GM18508 (cell line): ENCODE results near the gene PPP2CA.
"Not testable (repeated sequence)": the region's sequence is repeated elsewhere in the genome, so short reads cannot be mapped to it uniquely, and the experiment has no call there.

Experiments used
- ATAC-seq: cut with Tn5 transposase; IDR thresholded peaks from one replicate; pipeline ENCODE4 v1.9.1; 2021; ENCODE audit warnings: moderate number of reproducible peaks; ENCODE audit not compliant: insufficient read depth, unreplicated experiment

The PPP2CA gene

DNA sequence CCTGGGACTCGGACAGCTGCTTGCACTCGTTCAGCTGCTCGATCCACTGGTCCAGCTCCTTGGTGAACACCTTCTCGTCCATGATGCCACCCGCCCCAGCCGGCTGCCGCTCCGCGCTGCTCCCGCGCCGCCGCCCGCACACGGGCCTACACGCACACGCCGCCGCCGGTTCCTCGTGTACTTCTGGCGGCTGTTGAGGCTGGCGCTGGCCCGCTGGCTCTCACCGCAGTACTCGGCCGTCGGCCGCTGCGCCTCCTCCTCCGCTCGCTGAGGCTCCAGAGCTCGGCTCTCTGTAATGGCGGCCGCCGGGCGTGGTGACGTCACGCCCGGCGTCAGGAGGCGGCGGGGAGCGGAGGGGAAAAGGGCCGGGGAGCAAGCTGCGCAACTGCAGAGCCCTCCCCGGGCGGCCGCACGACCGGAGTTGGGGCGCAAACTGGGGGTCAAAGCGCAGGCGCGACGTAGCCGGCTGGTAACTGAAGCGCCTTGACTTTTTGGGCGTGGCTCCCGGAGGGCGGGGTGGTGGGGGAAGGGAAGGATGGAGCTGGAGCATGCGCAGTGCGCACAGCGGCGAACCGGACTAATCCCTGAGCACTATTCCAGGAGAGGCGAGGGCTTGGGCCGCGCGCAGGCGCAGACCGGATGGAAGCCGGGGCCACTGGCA is at the start of gene PPP2CA:
TSS of gene PPP2CA (minus strand) at position 294 of the 661 bp plus-strand sequence. CDS start at position 82, 212 bp downstream.
- ATAC-seq: peak; percentile 50

DNA sequence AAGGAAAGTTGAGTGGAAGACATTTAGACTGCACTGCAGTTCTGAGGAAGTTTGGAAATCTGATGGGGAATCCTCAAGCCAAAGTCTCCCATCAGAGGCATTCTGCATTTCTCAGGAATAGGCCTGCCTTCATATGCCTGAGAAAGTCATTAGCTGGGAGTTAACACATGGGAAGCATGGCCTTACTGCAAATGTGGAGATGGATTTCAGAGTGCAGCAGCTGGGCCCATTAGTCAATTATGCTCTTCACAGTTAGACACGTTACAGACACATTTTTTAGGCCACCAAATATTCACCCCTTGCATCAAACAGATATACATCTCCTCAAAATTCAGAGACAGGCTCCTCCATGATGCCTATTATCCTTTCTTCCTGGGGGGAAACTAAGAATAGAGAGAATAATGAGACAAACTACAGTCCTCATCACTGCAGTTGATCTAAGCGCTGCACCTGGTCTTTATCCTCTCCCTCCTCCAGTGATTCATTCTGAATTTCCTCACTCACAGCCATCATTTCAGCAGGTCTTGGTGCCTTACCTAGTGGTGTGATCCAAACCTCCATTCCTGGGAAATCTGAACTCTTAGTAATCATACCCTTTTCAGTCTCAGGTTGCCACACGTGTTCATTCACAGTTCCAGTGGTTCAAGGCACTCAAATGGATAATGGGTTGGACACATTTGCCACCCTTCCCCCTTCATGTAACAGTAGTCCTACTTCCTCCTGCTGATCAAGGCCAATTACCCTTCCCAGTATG is 47.9 kb upstream of the PPP2CA start:
- ATAC-seq: no peak

DNA sequence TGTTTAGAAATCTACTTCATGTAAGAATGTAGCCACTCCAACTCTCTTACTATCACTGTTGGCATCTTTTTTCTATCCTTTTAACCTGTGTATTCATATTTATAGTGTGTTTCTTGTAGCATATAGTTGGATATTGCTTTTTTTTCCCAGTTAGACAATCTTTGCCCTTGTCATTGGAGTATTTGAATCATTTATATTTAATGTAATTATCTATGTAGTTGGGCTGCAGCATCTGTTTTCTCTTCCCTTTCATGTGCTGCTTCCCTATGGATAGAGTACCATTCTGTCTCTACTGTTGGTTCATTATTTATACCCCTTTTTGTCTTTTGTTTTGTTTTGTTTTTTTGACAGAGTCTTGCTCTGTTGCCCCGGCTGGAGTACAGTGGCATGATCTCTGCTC is 45.2 kb upstream of the PPP2CA start:
- no peak for ATAC-seq

DNA sequence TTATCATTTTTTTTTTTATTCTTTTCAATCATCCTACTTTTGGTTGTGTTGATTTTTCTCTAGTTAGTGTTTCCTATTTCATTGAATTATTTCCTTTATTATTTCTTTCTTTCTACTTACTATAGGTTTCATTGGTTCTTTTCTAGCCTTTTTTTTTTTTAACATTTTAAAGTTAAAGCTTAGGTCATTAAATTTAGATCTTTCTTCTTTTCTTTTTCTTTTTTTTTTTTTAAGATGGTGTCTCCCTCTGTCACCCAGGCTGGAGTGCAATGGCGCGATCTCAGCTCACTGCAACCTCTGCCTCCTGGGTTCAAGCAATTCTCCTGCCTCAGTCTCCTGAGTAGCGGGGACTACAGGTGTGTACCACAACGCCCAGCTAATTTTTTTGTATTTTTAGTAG is 43.0 kb upstream of the PPP2CA start:
- no peak for ATAC-seq

DNA sequence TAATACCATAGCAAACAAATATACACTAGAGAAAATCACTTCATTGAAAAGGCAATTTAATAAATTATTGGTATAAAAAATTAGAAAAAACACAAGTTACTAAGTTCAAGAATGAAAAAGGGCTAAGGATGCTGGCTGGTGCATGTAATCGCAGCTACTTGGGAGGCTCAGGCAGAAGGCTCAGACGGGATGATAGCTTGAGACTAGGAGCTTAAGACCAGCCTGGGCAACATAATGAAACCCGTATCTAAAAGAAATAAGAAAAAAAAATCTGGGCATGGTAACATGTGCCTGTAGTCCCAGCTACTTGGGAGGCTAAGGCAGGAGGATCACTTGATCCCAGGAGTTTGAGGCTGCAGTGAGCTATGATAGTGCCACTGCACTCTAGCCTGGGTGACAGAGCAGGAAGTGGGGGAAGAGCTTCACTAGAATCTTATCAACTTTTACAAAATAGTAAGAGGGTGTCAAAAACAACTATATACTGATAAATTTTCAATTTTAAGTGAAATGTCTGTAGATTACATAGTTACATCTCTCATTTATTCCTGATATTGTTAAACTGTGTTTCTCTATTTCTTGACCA is 42.2 kb upstream of the PPP2CA start:
- ATAC-seq: no peak

DNA sequence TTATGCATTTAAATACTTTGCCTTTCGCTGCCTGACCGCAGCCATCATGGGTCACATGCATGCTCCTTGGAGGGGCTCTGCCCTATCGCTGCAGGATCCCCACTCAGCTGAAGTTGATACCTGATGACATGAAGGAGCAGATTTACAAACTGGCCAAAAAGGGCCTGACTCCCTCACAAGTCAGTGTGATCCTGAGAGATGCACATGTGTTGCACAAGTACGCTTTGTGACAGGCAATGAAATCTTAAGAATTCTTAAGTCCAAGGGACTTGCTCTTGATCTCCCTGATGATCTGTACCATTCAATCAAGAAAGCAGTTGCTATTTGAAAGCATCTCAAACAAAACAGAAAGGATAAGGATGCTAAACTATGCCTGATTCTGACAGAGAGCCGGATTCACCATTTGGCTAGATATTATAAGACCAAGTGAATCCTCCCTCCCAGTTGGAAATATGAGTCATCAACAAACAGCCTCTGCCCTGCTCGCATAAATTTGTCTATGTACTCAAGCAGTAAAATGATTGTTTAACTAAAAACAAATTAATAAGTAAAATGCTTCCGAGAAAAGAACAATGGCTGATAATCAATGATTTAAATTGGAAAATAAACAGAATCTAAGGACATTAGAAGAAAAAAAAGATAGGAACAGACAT is 41.6 kb upstream of the PPP2CA start:
- ATAC-seq: no peak

DNA sequence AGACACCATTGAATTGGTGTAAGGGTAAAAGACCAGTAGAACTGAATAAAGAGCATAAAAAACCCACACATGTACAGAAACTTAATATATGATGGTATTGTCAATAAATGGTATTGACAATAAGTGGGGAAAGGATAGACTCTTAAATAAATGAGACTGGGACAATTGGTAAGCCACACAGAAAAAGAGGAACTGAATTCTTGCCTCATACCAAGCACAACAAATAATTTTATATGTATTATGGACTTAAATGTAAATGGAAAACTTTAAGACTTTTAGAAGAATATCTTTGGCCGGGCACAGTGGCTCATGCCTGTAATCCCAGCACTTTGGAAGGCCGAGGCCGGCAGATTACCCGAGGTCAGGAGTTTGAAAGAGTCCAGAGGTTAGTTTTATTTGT is 37.9 kb upstream of the PPP2CA start:
- ATAC-seq: no peak

DNA sequence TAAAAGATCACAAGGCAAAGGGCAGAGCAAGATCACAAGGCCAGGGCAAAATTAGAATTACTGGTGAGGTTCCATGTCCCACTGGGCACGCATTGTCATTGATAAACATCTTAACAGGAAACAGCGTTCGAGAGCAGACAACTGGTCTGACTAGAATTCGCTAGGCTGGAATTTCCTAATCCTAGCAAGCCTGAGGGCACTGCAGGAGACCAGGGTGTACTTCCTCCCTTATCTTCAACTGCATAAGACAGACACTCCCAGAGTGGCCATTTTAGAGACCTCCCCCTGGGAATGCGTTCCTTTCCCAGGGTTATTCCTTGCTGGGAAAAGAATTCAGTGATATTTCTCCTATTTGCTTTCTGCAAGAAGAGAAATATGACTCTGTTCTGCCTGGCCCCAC is 36.8 kb upstream of the PPP2CA start:
- not testable (repeated sequence) for ATAC-seq

DNA sequence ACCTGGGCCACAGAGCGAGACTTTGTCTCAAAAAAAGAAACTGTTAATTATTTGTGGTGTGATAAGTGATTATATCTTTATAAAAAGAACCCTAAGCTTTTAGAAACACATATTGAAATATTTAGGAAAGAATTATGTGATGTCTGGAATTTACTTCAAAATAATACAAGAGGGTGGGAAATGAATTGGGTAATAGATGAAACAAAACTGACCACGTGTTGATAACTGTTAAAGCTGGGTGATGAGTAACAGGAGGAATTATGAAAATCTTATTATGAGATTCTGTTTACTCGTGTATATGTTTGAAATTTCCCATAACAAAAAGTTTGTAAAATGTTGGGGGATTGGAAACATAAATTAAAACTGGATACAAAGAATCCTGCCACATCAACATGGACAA is 33.0 kb upstream of the PPP2CA start:
- no peak for ATAC-seq

DNA sequence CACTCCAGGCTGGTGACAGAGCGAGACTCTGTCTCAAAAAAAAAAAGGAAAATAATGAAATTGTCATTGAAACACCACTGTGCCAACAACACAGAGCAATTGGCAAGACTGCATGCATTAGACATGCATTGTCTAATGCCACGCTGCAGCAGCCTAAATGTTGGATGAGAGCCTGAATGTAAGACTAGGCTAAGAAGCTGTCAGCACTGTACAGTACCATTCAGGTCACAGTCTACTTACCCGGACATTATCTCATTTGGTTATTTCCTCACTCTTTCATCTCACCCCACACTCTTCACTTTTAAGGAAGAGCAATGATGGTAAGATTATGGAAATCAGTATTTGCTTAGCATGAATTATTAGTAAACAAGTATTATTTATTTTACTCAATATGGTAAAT is 31.3 kb upstream of the PPP2CA start:
- no peak for ATAC-seq

DNA sequence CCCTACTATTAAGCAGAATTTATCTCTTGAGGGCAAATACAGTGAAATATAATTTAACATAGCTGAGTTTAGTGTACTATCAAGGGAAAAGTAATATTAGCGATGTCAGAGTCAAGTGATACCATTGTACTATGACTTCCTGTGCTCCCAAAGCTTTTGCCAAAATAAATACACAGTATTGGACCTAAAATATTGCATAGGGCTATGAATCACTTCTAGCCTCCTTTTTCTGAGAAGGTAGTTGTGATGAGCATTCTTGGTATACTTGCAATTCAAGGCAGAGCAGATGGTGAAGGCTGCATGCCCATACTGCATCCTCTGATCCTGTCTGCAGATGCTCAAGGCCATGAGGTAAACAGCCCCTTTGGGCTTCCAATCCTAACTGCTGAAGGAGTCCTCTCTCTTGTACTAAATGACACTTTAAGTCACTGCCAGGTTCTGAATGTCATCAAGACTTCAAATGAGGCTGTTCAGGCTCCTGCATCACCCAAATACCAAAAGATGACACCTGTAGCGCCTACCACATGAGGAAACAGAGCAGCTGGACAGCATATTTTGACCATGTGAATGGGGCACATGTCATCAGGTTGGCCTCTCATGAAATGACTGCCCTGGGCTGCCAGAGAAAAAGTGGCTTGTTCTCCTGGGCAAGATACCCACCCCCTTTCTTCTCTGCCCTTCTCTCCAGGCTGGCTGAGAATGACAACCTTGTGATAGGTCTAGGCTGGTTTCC is 29.7 kb upstream of the PPP2CA start:
- ATAC-seq: no peak

DNA sequence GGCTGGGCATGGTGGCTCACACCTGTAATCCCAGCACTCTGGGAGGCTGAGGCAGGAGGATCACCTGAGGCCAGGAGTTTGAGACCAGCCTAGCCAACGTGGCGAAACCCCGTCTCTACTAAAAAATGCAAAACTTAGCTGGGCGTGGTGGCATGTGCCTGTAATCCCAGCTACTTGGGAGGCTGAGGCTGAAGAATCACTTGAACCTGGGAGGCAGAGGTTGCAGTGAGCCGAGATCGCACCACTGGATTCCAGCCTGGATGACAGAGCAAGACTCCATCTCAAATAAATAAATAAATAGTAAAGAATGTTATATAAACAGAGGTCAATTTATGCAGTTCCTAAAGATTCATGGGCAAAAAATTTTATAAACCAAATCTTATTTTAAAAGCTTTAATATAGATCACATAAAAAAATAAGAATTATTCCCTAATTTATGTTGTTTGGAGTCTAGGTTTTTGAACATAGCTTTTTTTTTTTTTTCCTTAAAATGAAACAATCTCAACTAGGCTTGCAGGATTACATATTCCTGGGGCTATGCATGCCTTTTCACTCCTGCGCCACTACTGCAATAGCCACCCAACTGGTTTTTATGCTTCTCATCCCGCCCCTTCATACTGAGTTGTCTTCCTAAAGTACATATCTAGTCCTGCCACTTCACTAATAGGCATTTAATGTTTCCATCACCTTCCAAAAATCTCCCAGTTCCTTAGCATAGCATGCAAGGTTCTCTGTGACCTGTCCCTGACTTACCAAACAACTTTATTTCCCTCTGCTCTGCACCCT is 27.7 kb upstream of the PPP2CA start:
- ATAC-seq: not testable (repeated sequence)

DNA sequence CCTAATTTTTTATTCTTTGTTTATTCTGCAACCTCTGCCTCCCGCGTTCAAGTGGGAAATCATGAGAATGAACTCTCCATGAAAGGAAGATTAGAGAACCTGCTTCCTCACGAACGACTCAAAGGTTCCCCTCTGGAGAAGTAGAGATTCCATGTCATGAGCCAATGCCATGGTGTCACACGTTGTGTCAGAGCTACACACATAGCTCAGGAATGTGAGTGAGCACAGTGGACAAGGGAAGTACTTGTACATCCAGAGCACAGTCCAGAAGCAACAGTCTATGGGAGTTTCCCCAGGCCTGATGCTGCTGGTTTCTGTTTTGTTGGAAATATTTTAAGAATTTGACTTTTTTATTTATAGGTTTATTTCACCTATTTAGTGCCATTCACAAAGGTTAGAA is 26.8 kb upstream of the PPP2CA start:
- no peak for ATAC-seq

DNA sequence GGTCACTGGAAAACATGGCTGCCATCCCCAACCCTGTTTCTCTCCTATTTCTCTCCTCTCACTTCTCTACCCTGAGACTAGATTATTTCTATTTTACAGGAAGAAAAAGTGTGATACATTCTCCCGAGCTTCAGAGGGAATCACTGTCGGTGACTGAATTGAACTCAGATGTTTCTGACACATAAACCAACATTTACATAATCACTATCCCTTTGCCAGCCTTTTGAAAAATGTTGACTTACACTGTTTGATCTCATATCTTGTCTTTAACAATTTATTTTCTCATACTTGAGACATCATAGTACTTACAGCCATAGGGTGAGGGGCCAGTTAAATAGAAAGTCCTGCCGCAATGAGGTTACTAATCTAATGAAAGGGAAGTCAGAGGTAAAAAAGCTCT is 25.1 kb upstream of the PPP2CA start:
- ATAC-seq: no peak

DNA sequence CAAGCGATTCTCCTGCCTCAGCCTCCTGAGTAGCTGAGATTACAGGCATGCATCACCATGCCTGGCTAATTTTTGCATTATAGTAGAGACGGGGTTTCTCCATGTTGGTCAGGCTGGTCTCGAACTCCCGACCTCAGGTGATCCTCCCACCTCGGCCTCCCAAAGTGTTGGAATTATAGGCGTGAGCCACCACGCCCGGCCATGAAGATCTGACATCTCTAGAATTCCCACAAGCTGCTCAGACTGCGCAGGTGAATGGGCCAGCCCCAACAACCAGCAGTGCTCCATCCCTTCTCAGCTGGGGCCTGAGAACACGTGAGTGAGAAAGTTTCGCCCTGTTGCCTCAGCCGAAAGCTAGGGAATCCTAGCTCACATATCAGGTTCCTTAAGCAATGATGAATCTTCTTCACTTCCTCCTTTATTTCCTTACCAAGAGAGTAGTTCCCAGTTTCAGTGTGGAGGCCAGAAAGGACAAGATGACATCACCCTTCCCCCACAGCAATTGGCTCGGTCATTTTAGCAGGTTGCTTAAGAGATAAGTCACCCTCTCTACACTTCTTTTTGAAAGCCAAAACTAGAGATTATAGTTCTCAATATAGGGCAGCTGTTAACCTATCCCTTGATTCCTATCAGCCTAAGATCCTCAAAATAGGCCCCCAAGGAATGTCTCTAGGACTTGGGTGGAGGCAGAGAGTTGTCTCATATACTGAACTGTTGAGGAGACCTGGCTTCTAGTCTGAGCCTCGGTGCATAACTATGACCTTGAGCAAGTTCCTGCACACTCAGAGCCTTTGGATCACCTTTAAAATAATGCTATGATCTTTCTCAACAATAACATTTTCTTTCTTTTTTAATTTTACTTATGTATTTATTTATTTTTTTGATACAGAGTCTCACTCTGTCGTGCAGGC is 23.9 kb upstream of the PPP2CA start:
- ATAC-seq: no peak

DNA sequence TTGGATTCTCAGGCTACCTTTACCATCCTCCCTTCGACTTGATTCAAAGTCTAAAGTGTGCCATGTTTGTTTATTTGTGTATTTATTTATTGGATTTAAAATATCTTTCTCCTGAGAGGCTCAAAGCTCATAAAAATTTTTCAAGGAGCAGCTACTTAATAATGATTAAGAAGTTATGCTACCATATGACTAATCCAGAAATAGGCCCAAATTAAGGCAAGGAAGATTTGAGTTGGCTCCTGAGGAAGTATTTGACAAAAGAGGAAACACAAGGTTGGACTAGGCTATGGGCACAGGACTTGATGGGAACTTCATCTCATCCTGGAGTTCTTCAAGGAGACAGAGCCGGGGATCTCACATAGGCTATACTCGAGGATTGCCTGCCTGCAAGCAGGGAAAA is 22.4 kb upstream of the PPP2CA start:
- ATAC-seq: no peak

DNA sequence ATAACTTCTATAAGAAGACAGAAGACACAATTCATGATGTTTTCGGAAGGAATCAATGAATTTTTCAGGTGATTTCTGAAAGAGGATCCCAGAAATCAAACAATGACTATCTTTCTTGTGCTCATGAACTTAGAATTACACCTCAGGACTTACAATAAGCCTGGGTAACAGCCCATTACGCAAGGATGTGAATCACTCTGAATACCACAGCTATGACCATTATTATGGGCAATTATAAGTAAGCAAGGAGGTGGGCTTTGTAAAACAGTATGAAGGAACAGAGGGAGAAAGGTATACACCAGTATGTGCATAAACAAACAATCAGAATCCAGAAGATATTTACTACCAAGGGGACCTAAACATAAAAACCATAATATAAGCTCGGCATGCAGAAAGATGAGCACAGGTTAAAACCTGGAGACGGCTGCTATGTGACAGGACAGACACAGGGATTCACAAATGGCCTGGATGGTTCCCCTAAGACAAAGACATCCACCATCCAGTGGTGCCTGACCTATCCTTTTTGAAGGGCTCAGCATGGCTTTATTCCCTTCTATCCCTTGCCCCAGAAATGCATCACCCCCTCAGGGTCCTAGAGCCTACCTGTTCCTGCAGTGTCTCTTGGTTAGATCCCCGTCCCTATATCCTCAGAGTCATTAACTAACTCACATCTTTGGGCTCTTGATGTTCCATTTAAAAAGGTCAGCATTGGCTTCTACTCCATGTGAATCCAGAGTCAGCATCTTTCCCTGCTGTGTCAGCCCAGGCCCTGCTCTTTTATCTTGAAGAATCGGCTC is 21.8 kb upstream of the PPP2CA start:
- ATAC-seq: no peak
